H1 (cell line): Measurements from ENCODE around the gene OXNAD1. TPM values are rescaled to one million over a fixed set of nuclear protein-coding genes. Genes with fewer than 3 reads are reported as not detected.

ENCODE experiments used
- CBX5 ChIP-seq: fragments of 300-800, 300-1000 bp; sonication (generic); IDR thresholded peaks from 2 replicates; pipeline ENCODE4 v1.7.1; 2016; ENCODE audit warnings: antibody characterized with exemption, low read length, low read depth
- CHD2 ChIP-seq: IDR thresholded peaks from 2 replicates; pipeline ENCODE4 v1.6.1; 2012; ENCODE audit warnings: low read length, improper control_type of control experiment
- CHD7 ChIP-seq: fragments of 300-600 bp; sonication (generic); IDR thresholded peaks from 2 replicates; pipeline ENCODE4 v1.7.1; 2012; ENCODE audit warnings: low read length, moderate library complexity, mild to moderate bottlenecking, inconsistent platforms; ENCODE audit not compliant: insufficient replicate concordance
- CREB1 ChIP-seq: IDR thresholded peaks from 2 replicates; pipeline ENCODE4 v1.6.1; 2012; ENCODE audit warnings: inconsistent platforms
- EGR1 ChIP-seq: IDR thresholded peaks from 2 replicates; pipeline ENCODE4 v1.6.1; 2011; ENCODE audit warnings: low read depth, low read length, borderline replicate concordance
- HDAC2 ChIP-seq, 2 experiments: fragments of 300-600 bp in 1 of 2; sonication (generic) in 1 of 2; IDR thresholded peaks; 2 replicates each; pipeline ENCODE4 v1.6.1; 2011 to 2012; ENCODE audit warnings: low read depth in 2 of 2, low read length in 2 of 2, mild to moderate bottlenecking in 2 of 2, moderate library complexity in 2 of 2, borderline replicate concordance in 1 of 2, inconsistent platforms in 1 of 2
- JUND ChIP-seq: IDR thresholded peaks from 2 replicates; pipeline ENCODE4 v1.6.1; 2011; ENCODE audit warnings: mild to moderate bottlenecking, improper control_type of control experiment, low read length
- NRF1 ChIP-seq: IDR thresholded peaks from 2 replicates; pipeline ENCODE4 v1.6.1; 2011; ENCODE audit warnings: mild to moderate bottlenecking, low read depth, low read length, improper control_type of control experiment
- RAD21 ChIP-seq, 2 experiments: IDR thresholded peaks in 1 of 2; conservative IDR thresholded peaks in 1 of 2; 2 replicates each; pipeline ENCODE4 v1.6.1; 2011; ENCODE audit warnings: low read depth in 2 of 2, low read length in 2 of 2, improper control_type of control experiment in 1 of 2, inconsistent platforms in 1 of 2, mild to moderate bottlenecking in 1 of 2, moderate library complexity in 1 of 2
- RFX5 ChIP-seq: IDR thresholded peaks from 2 replicates; pipeline ENCODE4 v1.6.1; 2011; ENCODE audit warnings: low read depth, low read length, improper control_type of control experiment, borderline replicate concordance
- SIRT6 ChIP-seq: IDR thresholded peaks from one replicate; pipeline ENCODE4 v1.7.1; 2012; ENCODE audit warnings: low read length, inconsistent platforms
- SRF ChIP-seq: IDR thresholded peaks from 2 replicates; pipeline ENCODE4 v1.6.1; 2011; ENCODE audit warnings: mild to moderate bottlenecking, low read depth, low read length, moderate library complexity
- TAF7 ChIP-seq: optimal IDR thresholded peaks from 2 replicates; pipeline ENCODE3; 2011; ENCODE audit warnings: low read depth, mild to moderate bottlenecking, inconsistent platforms, low read length, moderate library complexity, borderline replicate concordance
- polyA plus RNA-seq, 7 experiments: library from polyadenylated mRNA; depleted of rRNA in 3 of 7; stranded (reverse) in 5 of 7; unstranded in 2 of 7; fragments of >200 nt in 5 of 7; fragments of 200-250 nt in 2 of 7; gene quantifications; 1 replicate in 5 of 7; 2 replicates in 1 of 7; 4 replicates in 1 of 7; pipeline versions ENCODE4 v1.2.1 to v1.2.3, GENCODE V29; 2011 to 2013; ENCODE audit warnings: missing spikeins in 2 of 7, mixed read lengths in 2 of 7
- total RNA-seq: library from RNA; stranded (reverse); fragmentation: NEBNext Ultra II Directional; extraction: Animal tissue kit (Norgen Biotek cat#: 25700); gene quantifications from 2 replicates; pipeline ENCODE4 v1.2.1, GENCODE V29; 2021

The OXNAD1 gene
- total and polyA plus RNA-seq, 2 of the 8 experiments (the other 6 are each of a cell fraction or from before 2014, with no cell fraction given) = 14.9 to 24.8 TPM

DNA sequence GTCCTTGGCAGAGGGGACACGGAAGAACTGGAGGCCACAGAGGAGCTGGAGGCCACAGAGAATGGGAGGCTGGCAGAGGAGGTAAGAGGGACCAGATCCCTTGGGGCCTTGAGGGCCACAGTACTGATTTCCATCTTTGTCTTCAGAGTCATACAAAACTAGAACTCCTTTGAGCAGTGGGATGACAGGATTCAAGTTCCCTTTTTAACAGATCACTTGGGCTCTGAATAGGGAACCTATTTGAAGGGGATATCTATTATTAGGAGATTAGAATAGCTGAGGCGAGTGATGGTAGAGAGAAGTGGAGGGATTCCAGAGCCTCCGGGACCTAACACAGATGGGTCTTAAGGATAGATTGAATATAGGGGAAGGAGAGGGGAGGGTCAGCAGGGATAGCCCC, 55.7 kb downstream of the OXNAD1 start (continued):
- TF ChIP-seq CHD7 (no peak), CREB1 (no peak), CBX5 (no peak), SIRT6 (no peak), RAD21 (IDR thresholded peaks at IDR 0.05 in 1 of 2, conservative IDR thresholded peaks at IDR 0.05 in 1 of 2; ENCODE audit: low read depth in 2 of 2, low read length in 2 of 2) (no peak), SRF (no peak), EGR1 (no peak), TAF7 (no peak), JUND (no peak), NRF1 (no peak), CHD2 (no peak), HDAC2 (IDR thresholded peaks at IDR 0.05; ENCODE audit: borderline replicate concordance in 1 of 2, low read depth in 2 of 2, low read length in 2 of 2) (no peak), RFX5 (no peak)
